AG04450 (cell line): ENCODE measurements around the gene AKR1A1. TPM values are rescaled to one million over a fixed set of nuclear protein-coding genes. Genes with fewer than 3 reads are reported as not detected.

ENCODE experiments used
- CTCF ChIA-PET: fragments of 300-600, 350-600 bp; formaldehyde crosslinking; extraction: SDS; loops from one replicate; lab custom pipeline; 2022; ENCODE audit warnings: antibody characterized with exemption, inconsistent platforms; lab: Charles Lee
- POLR2A ChIA-PET: fragments of 350-600 bp; formaldehyde crosslinking; extraction: SDS; loops from one replicate; lab custom pipeline; 2021; ENCODE audit warnings: antibody characterized with exemption, inconsistent platforms; lab: Yijun Ruan, JAX
- DNase-seq: peaks from one replicate; pipeline ENCODE4 v3.0.0-alpha.2; 2011; ENCODE audit warnings: low read depth, low spot score
- H3K27ac ChIP-seq: one replicate; pipeline ENCODE4 v1.5.1; 2012; ENCODE audit warnings: low read depth, low read length, control low read depth
- H3K27me3 ChIP-seq: one replicate; pipeline ENCODE4 v1.6.0; 2012; ENCODE audit warnings: low read length; ENCODE audit not compliant: control insufficient read depth, insufficient read depth
- H3K4me3 ChIP-seq: 2 replicates; pipeline ENCODE4 v1.5.1; 2011; ENCODE audit warnings: mild to moderate bottlenecking, low read depth, low read length, control low read depth
- H3K9me3 ChIP-seq: 2 replicates; pipeline ENCODE4 v1.5.1; 2012; ENCODE audit warnings: low read length; ENCODE audit not compliant: control insufficient read depth, insufficient read depth
- CTCF ChIP-seq: IDR thresholded peaks from 2 replicates; pipeline ENCODE4 v1.5.1; 2011; ENCODE audit warnings: low read depth, low read length, control low read depth, inconsistent platforms
- polyA plus RNA-seq: library from polyadenylated mRNA; depleted of rRNA; stranded (reverse); fragments of >200 nt; gene quantifications from 2 replicates; pipeline ENCODE4 v1.2.3, GENCODE V29; 2011

AKR1A1 gene
- polyA plus RNA-seq, 1 experiment = 150 TPM

- CTCF ChIA-PET = no interaction called here
- peak; percentile 53 for DNase-seq
- H3K27ac ChIP-seq = peak overlapping the region; percentile 78
- peaks cover 5% of the 10 kb centered on the region; the same call in 1 of the 2 replicates for H3K9me3 ChIP-seq
- POLR2A ChIA-PET = interaction anchor here (0.9 to 5.5 kb wide), 6 partner anchors 17 to 104 kb away, joined by 3 to 46 read pairs (median 8); partner anchors contain the start of genes GPBP1L1, PRDX1 and TMEM69
- no peak for TF ChIP-seq CTCF
- H3K4me3 ChIP-seq = peak overlapping the region; percentile 99
- no peaks in the 10 kb centered on the region for H3K27me3 ChIP-seq
Measured at GRCh38 chr1:45584351-45585109, 33.9 kb downstream of the AKR1A1 start.

- DNase-seq = no peak
- peak overlapping the region; percentile 57 for H3K27ac ChIP-seq
- ChIA-PET CTCF (no interaction called here), POLR2A (interaction anchor here (0.9 to 5.5 kb wide), 6 partner anchors 17 to 103 kb away, joined by 3 to 46 read pairs (median 8); partner anchors contain the start of genes GPBP1L1, PRDX1 and TMEM69)
- TF ChIP-seq CTCF = no peak
- peaks cover 5% of the 10 kb centered on the region; the same call in 1 of the 2 replicates for H3K9me3 ChIP-seq
- no peaks in the 10 kb centered on the region for H3K27me3 ChIP-seq
- H3K4me3 ChIP-seq = peak overlapping the region; percentile 99
Measured at GRCh38 chr1:45585110-45585426, 34.4 kb downstream of the AKR1A1 start.

- H3K4me3 ChIP-seq = peak overlapping the region; percentile 99
- no peak for TF ChIP-seq CTCF
- H3K27ac ChIP-seq = no peak overlapping the region
- H3K27me3 ChIP-seq = no peaks in the 10 kb centered on the region
- DNase-seq = no peak
- ChIA-PET CTCF (no interaction called here), POLR2A (interaction anchor here (0.6 to 2.7 kb wide), 4 partner anchors 16 to 245 kb away, joined by 6 to 12 read pairs (median 12); partner anchors contain the start of genes GPBP1L1 and PRDX1)
- H3K9me3 ChIP-seq = peaks cover 5% of the 10 kb centered on the region; the same call in 1 of the 2 replicates
Measured at GRCh38 chr1:45585496-45586075, 35.0 kb downstream of the AKR1A1 start.

- ChIA-PET CTCF (no interaction called here), POLR2A (interaction anchor here (2.1 to 2.6 kb wide), 2 partner anchors 15 to 65 kb away, joined by 11 to 12 read pairs; partner anchors contain the start of gene PRDX1)
- no peak for DNase-seq
- Histone ChIP-seq H3K4me3 (no peak overlapping the region; the same call in 1 of the 2 replicates), H3K27me3 (no peaks in the 10 kb centered on the region), H3K27ac (no peak overlapping the region), H3K9me3 (peaks cover 5% of the 10 kb centered on the region; the same call in 1 of the 2 replicates)
- TF ChIP-seq CTCF = no peak
Measured at GRCh38 chr1:45586769-45587168, 36.1 kb downstream of the AKR1A1 start.
